Choroid plexus epithelial cell (primary cell): Measurements from ENCODE around the gene COX5A.

ENCODE experiments used
- DNase-seq: peaks from one replicate; pipeline ENCODE4 v3.0.0-alpha.2; 2010; ENCODE audit warnings: low read depth
- H3K4me3 ChIP-seq: 2 replicates; pipeline ENCODE4 v1.5.1; 2011; ENCODE audit warnings: low read depth, mild to moderate bottlenecking, control low read depth, low read length, moderate library complexity
- CTCF ChIP-seq: conservative IDR thresholded peaks from 2 replicates; pipeline ENCODE4 v1.5.1; 2011; ENCODE audit warnings: low read depth, mild to moderate bottlenecking, control low read depth, inconsistent platforms, low read length, moderate library complexity

The COX5A gene

GRCh38 chr15:74967670-74968069 is 29.8 kb upstream of the COX5A start:
- no peak for DNase-seq
- no peak overlapping the region for H3K4me3 ChIP-seq
- no peak for TF ChIP-seq CTCF

GRCh38 chr15:74964794-74965193 is 26.9 kb upstream of the COX5A start:
- DNase-seq, result peak; percentile 49
- no peak overlapping the region for H3K4me3 ChIP-seq
- TF ChIP-seq CTCF, result no peak

GRCh38 chr15:74963213-74963612 is 25.3 kb upstream of the COX5A start:
- no peak for TF ChIP-seq CTCF
- H3K4me3 ChIP-seq, result no peak overlapping the region
- no peak for DNase-seq

- no peak overlapping the region for H3K4me3 ChIP-seq
- DNase-seq, result no peak
These were observed 24.8 kb upstream of the COX5A start for GRCh38 chr15:74962671-74963070.

GRCh38 chr15:74962219-74962618 is 24.3 kb upstream of the COX5A start:
- no peak overlapping the region for H3K4me3 ChIP-seq
- no peak for DNase-seq
- TF ChIP-seq CTCF, result no peak

More at GRCh38 chr15:74962671-74963070, 24.8 kb upstream of the COX5A start:
- no peak for TF ChIP-seq CTCF

GRCh38 chr15:74961616-74962015 is 23.7 kb upstream of the COX5A start:
- no peak overlapping the region for H3K4me3 ChIP-seq
- DNase-seq, result no peak
- no peak for TF ChIP-seq CTCF

- no peak overlapping the region for H3K4me3 ChIP-seq
- no peak for TF ChIP-seq CTCF
- no peak for DNase-seq
These were observed 23.2 kb upstream of the COX5A start for GRCh38 chr15:74960995-74961588.
